Lower leg skin (tissue), 4 donors: ENCODE data around the gene FAM13B. TPM values are rescaled to one million over a fixed set of nuclear protein-coding genes. Genes with fewer than 3 reads are reported as not detected.

Experiments used
- DNase-seq, 2 donors: peaks; one replicate each; pipeline ENCODE4 v3.0.0-alpha.2; 2019; ENCODE audit warnings: low spot score in 2 of 2
- H3K4me3 ChIP-seq: fragments of 200-600 bp; sonication (generic); 2 replicates; pipeline ENCODE4 v1.5.1; 2017; ENCODE audit warnings: mild to moderate bottlenecking, low read depth; ENCODE audit not compliant: poor library complexity, severe bottlenecking
- CTCF ChIP-seq, 3 donors: fragments of 450-650 bp; IDR thresholded peaks; one replicate each; pipeline ENCODE4 v1.5.1; 2016; ENCODE audit warnings: antibody characterized with exemption in 3 of 3, mild to moderate bottlenecking in 3 of 3, moderate library complexity in 2 of 3
- POLR2A ChIP-seq, 2 donors: fragments of 450-650 bp; IDR thresholded peaks; one replicate each; pipeline ENCODE4 v1.6.1; 2016 to 2017; ENCODE audit warnings: antibody characterized with exemption in 2 of 2, mild to moderate bottlenecking in 1 of 2, moderate library complexity in 1 of 2
- WGBS, 2 donors: methylation state at CpG; one replicate each; pipeline ENCODE4 v1.1.5; 2018; 5-methylcytosine and 5-hydroxymethylcytosine counted together
- intact Hi-C: fragments of 100-400 bp; cut with DNase I; formaldehyde crosslinking; loops from one replicate; pipeline ENCODE4 v1.15.0; 2023; ENCODE audit warnings: low total_unique reads
- total RNA-seq, 4 donors: library from RNA; depleted of rRNA; stranded (reverse); fragments of >200 nt; gene quantifications; one replicate each; pipeline ENCODE4 v1.1.0, GENCODE V29; 2016

The FAM13B gene
- total RNA-seq, 4 donors from 2014 or later = 17.9 to 25.6 (median 21.4) TPM

- intact Hi-C loops = no loop called here
- WGBS, 2 donors = 82 to 91% methylated on average over 1 of the region's 1 CpG
- TF ChIP-seq POLR2A (IDR thresholded peaks at IDR 0.05) = no peak
- no peak for TF ChIP-seq CTCF (IDR thresholded peaks at IDR 0.05)
- H3K4me3 ChIP-seq = no peak overlapping the region
- no peak for DNase-seq
Observed at GRCh38 chr5:137937994-137938750, 94.7 kb downstream of the FAM13B start.

- H3K4me3 ChIP-seq = no peak overlapping the region
- DNase-seq = no peak
- TF ChIP-seq POLR2A (IDR thresholded peaks at IDR 0.05) (no peak), CTCF (IDR thresholded peaks at IDR 0.05) (no peak)
- WGBS, 2 donors = 77 to 81% methylated on average over 3 of the region's 3 CpGs
- intact Hi-C loops = no loop called here
Observed at GRCh38 chr5:137935694-137936093, 97.2 kb downstream of the FAM13B start.

DNA sequence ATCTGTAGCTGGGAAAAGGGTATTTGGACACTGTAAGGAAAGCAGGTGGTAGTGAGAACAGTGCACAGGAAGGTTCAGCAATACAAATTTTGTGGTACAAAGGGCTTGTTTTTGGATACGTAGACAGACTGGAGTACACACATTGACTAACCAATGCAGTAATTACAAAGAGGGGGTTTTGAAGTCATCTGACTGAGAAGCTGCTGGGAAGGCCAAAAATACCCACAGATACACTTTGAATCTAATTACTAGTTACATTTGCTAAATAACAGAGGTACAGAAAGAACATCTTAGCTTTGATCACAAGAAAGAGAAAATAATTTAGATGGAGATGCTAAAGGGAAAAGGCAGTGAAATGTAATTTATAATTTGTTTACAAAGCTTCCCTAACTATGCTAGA, 97.7 kb downstream of the FAM13B start:
- 86 to 96% methylated on average over 1 of the region's 1 CpG for WGBS, 2 donors
- H3K4me3 ChIP-seq = no peak overlapping the region
- DNase-seq = no peak
- TF ChIP-seq POLR2A (IDR thresholded peaks at IDR 0.05) (no peak), CTCF (IDR thresholded peaks at IDR 0.05) (no peak)
- intact Hi-C loops = no loop called here

DNA sequence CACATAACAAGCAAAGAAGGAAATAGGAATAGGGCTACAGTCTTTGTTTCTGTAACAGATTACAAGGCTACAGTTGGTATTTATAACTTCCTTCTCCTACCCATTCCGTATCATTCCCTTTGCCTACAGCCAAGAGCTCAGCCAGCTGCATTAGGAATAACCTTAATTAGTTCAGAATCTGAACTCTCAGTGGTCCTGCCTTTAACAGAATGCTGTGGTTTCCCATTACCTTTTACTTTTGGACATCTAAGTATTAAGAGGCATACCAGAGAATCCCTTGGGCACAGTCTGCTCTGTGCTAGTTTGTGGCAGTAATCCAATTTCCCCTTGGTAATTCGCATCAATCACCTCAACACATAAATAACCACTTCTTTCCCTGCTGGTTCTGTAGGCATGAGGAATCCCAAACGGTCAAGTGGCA, 99.4 kb downstream of the FAM13B start:
- no peak overlapping the region for H3K4me3 ChIP-seq
- 32 to 39% methylated on average over 3 of the region's 3 CpGs for WGBS, 2 donors
- intact Hi-C loops = no loop called here
- TF ChIP-seq POLR2A (IDR thresholded peaks at IDR 0.05) (no peak), CTCF (IDR thresholded peaks at IDR 0.05) (no peak)
- no peak for DNase-seq

GRCh38 chr5:137932800-137933199, 100.1 kb downstream of the FAM13B start:
- intact Hi-C loops = no loop called here
- no peak for TF ChIP-seq POLR2A (IDR thresholded peaks at IDR 0.05)
- TF ChIP-seq CTCF (IDR thresholded peaks at IDR 0.05) = no peak
- WGBS, 2 donors = 65 to 70% methylated on average over 3 of the region's 3 CpGs
- no peak for DNase-seq
- no peak overlapping the region for H3K4me3 ChIP-seq

GRCh38 chr5:137923856-137924255, 109.0 kb downstream of the FAM13B start:
- TF ChIP-seq POLR2A (IDR thresholded peaks at IDR 0.05) (no peak), CTCF (IDR thresholded peaks at IDR 0.05) (no peak)
- H3K4me3 ChIP-seq = no peak overlapping the region
- intact Hi-C loops = no loop called here
- no peak for DNase-seq
- 69 to 74% methylated on average over 4 of the region's 4 CpGs for WGBS, 2 donors
